HG03378 (cell line): ENCODE results near the gene OR10K2.
A peak's percentile ranks its signal among the peaks of the same experiment; 100 is the strongest.

Source experiments
- ATAC-seq: cut with Tn5 transposase; IDR thresholded peaks from one replicate; pipeline ENCODE4 v1.9.1; 2021; ENCODE audit warnings: mild to moderate bottlenecking, moderate library complexity; ENCODE audit not compliant: unreplicated experiment

Gene OR10K2

DNA sequence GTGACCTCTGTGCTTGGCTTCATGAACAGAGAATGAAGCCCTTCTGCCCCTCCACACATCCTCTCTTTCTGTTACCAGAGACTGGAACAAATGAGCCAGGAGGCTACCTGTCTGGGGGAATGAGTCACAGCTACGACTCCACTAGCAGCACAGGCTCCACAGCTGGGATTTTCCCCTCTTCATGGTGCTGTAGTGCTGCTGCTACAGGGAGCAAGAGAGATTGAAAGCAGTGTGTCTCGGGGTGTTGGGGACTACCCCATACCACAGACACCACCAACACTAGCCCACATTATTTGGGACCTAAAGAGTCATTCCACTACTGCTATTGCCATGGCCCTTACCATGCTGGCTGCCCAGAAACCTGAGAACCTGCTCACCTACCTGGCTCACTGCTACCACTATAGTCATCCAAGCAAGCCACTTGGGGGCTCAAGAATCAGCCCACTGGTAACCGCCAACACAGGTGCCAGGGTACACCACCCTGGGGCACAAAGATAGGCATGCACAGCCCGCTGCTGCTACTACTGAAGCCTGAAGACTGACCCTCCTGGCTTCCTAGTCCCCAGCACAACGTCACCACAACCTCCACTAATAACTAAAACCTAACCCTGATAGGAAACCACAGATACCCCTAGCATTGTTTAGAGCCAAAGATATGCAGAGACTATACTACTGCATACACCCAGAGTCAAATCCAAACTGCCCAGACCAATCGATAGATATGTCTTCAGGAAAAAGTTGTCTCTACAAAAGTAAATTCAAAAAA is 54.7 kb downstream of the OR10K2 start:
- ATAC-seq: peak; percentile 97
